Omental fat pad (tissue), 4 donors: ENCODE measurements around the gene NFATC1. TPM values are rescaled to one million over a fixed set of nuclear protein-coding genes. Genes with fewer than 3 reads are reported as not detected.

Experiments
- ATAC-seq: fragments of 150-250 bp; one replicate; pipeline ENCODE4 v1.9.1; 2016; ENCODE audit warnings: mild to moderate bottlenecking, moderate library complexity; ENCODE audit not compliant: low FRiP score
- DNase-seq: peaks from one replicate; pipeline ENCODE4 v3.0.0-alpha.2; 2019; ENCODE audit warnings: low spot score
- small RNA-seq: library from RNA; depleted of rRNA; stranded (forward); fragments of <200 nt; gene quantifications from one replicate; pipeline ENCODE3, GENCODE V24; 2016
- total RNA-seq, 4 donors: library from RNA; depleted of rRNA; stranded (reverse); fragments of >200 nt; gene quantifications; one replicate each; pipeline ENCODE4 v1.1.0, GENCODE V29; 2016
- TF ChIP-seq, protein P1 (sequence below), 3 donors: fragments of 450-650 bp; IDR thresholded peaks; one replicate each; pipeline ENCODE4 v1.5.1; 2016 to 2017; ENCODE audit warnings: antibody characterized with exemption in 3 of 3, mild to moderate bottlenecking in 3 of 3, moderate library complexity in 2 of 3

NFATC1 gene
- total RNA-seq, 4 donors from 2014 or later = 10.7 to 57.4 (median 19.1) TPM

DNA sequence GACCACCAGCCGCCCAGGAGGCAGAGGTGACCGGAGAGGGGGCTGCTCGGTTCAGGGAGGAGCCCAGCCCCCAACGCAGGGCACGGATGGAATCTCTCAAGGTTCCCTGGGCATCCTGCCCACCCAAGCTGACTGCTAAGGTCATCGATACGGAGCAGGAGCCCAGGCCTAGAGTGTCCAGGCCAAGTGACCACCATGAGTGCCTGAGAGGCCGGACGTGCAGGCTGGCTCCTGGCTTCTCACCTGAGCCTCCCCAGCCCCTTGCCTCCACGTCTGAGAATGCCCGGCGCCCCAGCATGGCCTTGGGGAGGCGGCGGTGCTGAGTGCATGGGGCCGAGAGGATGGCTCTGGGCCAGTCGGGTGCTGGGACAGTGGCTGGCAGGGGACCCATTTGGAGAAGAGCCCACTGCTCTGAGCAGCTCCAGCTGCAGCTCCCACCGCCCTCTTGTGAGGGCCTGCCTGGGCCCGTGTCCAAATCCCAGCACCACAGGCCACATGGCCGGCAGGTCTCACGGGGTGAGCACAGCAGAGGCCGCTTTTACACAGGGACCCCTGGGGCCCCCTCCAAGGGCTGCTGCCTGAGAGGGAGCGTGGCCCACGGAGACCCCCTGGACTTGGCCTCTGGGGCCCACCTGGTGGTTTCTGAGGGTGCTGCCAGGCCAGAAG, 181.1 kb downstream of the NFATC1 start:
- DNase-seq (peak; percentile 10), ATAC-seq (no peak)
- TF ChIP-seq, protein P1, sequence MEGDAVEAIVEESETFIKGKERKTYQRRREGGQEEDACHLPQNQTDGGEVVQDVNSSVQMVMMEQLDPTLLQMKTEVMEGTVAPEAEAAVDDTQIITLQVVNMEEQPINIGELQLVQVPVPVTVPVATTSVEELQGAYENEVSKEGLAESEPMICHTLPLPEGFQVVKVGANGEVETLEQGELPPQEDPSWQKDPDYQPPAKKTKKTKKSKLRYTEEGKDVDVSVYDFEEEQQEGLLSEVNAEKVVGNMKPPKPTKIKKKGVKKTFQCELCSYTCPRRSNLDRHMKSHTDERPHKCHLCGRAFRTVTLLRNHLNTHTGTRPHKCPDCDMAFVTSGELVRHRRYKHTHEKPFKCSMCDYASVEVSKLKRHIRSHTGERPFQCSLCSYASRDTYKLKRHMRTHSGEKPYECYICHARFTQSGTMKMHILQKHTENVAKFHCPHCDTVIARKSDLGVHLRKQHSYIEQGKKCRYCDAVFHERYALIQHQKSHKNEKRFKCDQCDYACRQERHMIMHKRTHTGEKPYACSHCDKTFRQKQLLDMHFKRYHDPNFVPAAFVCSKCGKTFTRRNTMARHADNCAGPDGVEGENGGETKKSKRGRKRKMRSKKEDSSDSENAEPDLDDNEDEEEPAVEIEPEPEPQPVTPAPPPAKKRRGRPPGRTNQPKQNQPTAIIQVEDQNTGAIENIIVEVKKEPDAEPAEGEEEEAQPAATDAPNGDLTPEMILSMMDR (IDR thresholded peaks at IDR 0.05) = no peak

DNA sequence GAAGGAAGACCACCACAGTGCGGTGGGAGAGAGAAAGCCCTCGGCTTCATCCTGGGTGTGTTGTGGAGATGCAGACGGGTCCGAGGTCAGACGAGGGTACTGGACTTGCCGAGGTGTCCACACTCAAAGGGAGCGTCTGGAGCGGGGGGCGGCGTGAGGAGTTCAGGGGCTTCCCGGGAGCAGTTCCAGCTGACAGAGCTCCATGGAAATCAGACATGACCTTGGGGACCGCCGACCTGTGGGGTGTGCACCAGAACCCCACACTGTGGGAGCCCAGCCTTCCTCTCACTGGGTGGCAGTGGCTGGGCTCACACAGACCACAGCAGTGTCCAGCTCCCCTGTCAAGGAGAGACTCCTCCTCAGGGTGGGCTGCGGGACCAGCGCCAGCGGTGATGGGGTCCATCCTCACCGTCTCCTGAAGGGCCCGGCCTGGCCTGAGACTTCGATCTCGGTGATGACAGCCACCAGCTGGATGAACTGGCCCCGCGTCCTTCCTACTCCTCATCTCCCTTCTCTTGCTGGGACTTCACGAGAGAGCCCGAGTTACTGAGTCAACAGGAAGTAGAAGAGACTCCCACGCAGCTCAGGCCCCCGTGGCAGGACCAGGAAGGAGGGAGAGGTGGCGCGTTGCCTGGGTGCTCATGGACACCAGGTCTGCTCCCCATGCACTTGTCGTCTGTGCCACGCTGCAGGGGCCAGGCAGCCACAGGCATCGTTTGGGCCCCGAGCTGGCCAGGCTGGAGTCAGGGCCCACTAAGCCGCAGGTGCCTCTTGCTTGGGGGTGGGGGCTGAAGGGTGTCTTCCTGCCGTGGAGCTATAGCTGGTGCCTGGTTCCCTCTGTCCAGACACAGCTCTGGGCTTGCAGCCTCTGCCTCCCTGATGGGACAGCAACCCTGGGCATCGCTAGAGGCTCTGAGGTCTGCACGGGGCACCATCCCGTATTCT, 182.0 kb downstream of the NFATC1 start:
- ATAC-seq = no peak
- TF ChIP-seq, protein P1 (IDR thresholded peaks at IDR 0.05) = no peak
- DNase-seq = peak; percentile 21

DNA sequence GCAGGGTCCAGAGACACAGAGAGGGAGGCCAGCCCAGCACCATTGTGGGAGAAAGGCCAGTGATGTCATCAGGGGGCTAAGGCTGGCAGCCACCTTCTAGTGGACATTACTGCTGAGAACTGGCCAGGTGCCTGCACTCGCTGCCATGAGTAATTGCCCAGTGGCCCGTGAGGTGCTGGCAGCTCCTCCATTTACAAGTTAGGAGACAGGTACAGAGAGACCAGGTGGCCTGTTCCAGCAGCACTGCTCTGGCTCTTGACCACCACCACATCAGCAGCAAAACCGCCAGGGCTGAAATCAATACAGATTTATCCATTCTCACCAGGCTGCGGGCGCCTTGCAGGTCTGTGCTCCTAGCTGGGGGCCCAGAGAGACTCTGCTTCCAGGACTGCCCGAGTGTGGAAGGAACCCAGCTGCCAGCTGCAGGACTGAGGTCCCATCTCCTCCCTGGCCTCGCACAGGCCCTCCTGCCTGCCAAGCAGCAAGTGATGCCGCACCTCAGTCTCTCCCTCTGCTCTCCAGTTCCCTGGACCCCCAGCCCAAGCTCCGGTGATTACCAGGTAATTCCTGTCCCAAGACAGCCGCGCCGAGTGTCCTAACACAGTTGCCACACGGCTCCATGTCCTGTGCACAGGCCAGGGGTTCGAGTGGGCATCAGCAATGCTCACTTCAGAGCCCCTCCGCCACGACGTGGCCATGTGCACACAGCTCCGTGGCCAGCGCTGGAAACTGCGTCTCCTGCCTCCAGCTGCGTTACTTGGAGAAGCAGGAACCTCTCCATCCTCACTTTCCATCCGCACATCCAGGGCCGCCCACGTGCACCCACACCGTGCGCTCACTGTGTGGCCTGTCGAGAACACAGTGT, 182.9 kb downstream of the NFATC1 start:
- DNase-seq (peak; percentile 17), ATAC-seq (no peak)
- TF ChIP-seq, protein P1 (IDR thresholded peaks at IDR 0.05) = no peak

Small RNA genes lying within 50 kb of the gene (small RNA-seq; reads per million reads assigned to genes)
- not detected for gene AC018445.2
